NB4 (cell line): Measurements from ENCODE around the gene TNNC1.

ENCODE experiments used
- DNase-seq: peaks from one replicate; pipeline ENCODE4 v3.0.0; 2010; ENCODE audit warnings: low read depth
- H3K4me3 ChIP-seq: one replicate; pipeline ENCODE4 v1.5.1; 2011; ENCODE audit warnings: mild to moderate bottlenecking, low read depth, low read length, moderate library complexity
- CTCF ChIP-seq: IDR thresholded peaks from one replicate; pipeline ENCODE4 v1.5.1; 2012; ENCODE audit warnings: low read depth, low read length
- MAX ChIP-seq: IDR thresholded peaks from 2 replicates; pipeline ENCODE4 v1.6.1; 2011; ENCODE audit warnings: low read depth, low read length
- MYC ChIP-seq: IDR thresholded peaks from 2 replicates; pipeline ENCODE4 v1.6.1; 2011; ENCODE audit warnings: low read depth, low read length
- POLR2A ChIP-seq: IDR thresholded peaks from 2 replicates; pipeline ENCODE4 v1.6.1; 2011; ENCODE audit warnings: mild to moderate bottlenecking; ENCODE audit not compliant: insufficient read length; ENCODE audit errors: extremely low read depth

TNNC1 gene

GRCh38 chr3:52461874-52462273 is 8.0 kb upstream of the TNNC1 start:
- H3K4me3 ChIP-seq = no peak overlapping the region
- TF ChIP-seq MYC (no peak), MAX (no peak), POLR2A (no peak), CTCF (no peak)
- DNase-seq = no peak

GRCh38 chr3:52458770-52459545 is 5.1 kb upstream of the TNNC1 start:
- no peak overlapping the region for H3K4me3 ChIP-seq
- DNase-seq = no peak
- TF ChIP-seq POLR2A = no peak
- TF ChIP-seq MAX = no peak
- no peak for TF ChIP-seq MYC
- no peak for TF ChIP-seq CTCF

GRCh38 chr3:52458031-52458760 is 4.4 kb upstream of the TNNC1 start:
- DNase-seq = no peak
- H3K4me3 ChIP-seq = no peak overlapping the region
- TF ChIP-seq POLR2A = no peak
- no peak for TF ChIP-seq MYC
- TF ChIP-seq CTCF = no peak
- no peak for TF ChIP-seq MAX

- peak overlapping the region; percentile 74 for H3K4me3 ChIP-seq
- no peak for DNase-seq
- TF ChIP-seq POLR2A = no peak
- no peak for TF ChIP-seq MYC
- TF ChIP-seq CTCF = no peak
- TF ChIP-seq MAX = no peak
Observed at GRCh38 chr3:52456800-52457183, 3.0 kb upstream of the TNNC1 start.

- peak overlapping the region; percentile 74 for H3K4me3 ChIP-seq
- peak; percentile 40 for DNase-seq
- TF ChIP-seq MYC (no peak), POLR2A (no peak), MAX (no peak), CTCF (no peak)
Observed at GRCh38 chr3:52456169-52456799, 2.4 kb upstream of the TNNC1 start.
